Measurements from ENCODE around the gene SLAMF6.
"Not testable (repeated sequence)": the region's sequence is repeated elsewhere in the genome, so short reads cannot be mapped to it uniquely, and the experiment has no call there.

The SLAMF6 gene

GRCh38 chr1:160522622-160523345, at the start of gene SLAMF6:
Gene SLAMF6 (minus strand): TSS chr1:160523255. CDS start chr1:160523192, 63 bp downstream.
- DNase-seq = no peak

GRCh38 chr1:160570840-160571239, 47.8 kb upstream of the SLAMF6 start:
- DNase-seq = no peak

DNA sequence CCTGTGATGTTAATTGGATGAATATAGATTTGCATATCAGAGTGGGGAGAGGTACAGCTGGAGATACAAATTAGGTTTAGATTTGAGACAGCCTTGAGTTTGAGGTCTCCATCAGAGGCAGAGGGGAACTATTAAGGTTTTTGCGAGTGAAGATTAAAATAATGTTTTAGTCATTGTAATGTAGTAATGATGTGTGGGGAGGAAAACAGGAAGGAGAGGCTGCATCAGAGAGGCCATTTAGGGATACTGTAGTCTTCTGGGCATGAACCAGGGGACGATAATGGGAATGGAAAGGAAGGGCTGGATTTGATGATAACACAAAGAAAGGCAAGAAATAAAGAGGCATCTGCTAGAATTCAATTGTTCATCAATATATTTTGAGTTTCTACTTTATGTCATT, 46.8 kb upstream of the SLAMF6 start:
- DNase-seq = no peak

- DNase-seq = no peak
These were observed 45.0 kb upstream of the SLAMF6 start for GRCh38 chr1:160567858-160568682.

GRCh38 chr1:160567341-160567740, 44.3 kb upstream of the SLAMF6 start:
- no peak for DNase-seq

DNA sequence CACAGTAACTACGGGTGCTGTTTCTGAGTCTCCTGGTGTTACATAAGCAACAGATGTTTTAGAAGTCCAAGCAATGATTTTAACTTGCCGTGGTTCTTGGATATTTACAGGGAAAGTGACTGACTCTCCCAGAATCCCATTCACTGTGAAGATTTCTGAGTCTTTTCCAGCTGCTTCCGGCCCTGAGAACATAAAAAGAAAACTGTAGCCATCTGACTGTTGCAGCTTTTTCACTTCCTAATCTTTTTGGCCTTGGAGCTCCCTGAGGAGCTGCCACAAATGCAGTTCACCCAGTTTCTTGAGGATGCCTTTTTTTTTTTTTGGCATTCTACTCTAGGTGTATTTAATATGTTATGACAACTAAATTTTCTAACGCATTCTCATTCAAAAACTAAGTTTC, 42.5 kb upstream of the SLAMF6 start:
- no peak for DNase-seq

- DNase-seq = not testable (repeated sequence)
These were observed 40.2 kb upstream of the SLAMF6 start for GRCh38 chr1:160563230-160563629.

GRCh38 chr1:160562745-160563144, 39.7 kb upstream of the SLAMF6 start:
- not testable (repeated sequence) for DNase-seq

DNA sequence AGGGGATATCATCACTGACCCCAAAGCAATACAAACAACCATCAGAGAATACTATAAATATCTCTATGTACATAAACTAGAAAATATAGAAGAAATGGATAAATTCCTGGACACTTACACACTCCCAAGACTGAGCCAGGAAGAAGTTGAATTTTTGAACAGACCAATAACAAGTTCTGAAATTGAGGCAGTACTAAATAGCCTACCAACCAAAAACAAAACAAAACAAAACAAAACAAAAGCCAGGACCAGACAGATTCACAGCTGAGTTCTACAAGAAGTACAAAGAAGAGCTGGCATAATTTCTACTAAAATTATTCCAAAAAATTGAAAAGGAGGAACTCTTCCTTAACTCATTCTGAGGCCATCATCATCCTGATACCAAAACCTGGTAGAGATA, 37.8 kb upstream of the SLAMF6 start:
- DNase-seq = no peak

- DNase-seq = no peak
These were observed 37.1 kb upstream of the SLAMF6 start for GRCh38 chr1:160560045-160560705.

DNA sequence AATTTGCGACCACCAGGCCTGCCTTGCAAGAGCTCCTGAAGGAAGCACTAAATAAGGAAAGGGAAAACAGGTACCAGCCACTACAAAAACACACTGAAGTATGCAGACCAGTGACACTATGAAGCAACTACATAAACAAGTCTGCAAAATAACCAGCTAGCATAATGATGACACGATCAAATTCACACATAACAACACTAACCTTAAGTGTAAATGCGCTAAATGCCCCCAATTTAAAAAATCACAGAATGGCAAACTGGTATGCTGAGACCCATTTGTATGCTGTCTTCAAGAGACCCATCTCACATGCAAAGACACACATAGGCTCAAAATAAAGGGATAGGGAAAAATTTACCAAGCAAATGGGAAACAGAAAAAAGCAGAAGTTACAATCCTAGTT, 36.4 kb upstream of the SLAMF6 start:
- DNase-seq = not testable (repeated sequence)

DNA sequence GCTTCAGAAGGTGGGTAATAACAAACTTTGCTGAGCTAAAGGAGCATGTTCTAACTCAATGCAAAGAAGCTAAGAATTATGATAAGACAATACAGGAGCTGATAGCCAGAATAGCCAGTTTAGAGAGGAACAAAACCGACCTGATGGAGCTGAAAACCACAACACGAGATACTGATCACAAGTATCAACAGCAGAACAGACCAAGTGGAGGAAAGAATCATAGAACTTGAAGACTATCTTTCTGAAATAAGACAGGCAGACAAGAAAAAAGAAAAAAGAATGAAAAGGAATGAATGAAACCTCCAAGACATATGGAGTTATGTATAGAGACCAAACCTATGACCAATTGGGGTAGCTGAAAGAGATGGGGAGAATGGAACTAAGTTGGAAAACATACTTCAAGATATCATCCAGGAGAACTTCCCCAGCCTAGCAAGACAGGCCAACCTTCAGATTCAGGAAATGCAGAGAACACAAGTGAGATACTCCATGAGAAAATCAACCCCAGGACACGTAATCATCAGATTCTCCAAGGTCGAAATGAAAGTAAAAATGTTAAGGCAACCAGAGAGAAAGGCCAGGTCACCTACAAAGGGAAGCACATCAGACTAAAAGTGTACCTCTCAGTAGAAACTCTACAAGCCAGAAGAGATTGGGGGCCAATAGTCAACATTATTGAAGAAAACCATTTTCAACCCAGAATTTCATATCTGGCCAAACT, 35.8 kb upstream of the SLAMF6 start:
- DNase-seq = no peak

DNA sequence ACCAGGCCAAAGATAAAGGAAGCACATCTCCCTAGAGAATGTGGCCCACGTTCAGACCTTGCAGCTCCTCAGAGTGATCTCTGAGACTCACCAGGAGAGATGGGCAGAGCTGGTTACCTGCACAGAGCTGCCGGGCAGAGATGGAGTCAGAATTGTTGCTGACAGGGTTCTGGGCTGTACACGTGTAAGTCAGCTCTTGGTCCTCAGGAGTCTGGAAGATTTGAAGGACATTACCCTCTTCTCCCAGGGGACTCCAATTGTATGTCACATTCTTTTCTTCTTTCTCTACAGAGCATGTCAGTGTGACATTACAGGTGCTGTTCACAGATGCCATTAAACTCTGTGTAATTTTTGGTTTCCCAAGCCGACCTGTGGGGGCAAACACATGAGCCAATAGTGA, 30.7 kb upstream of the SLAMF6 start:
- no peak for DNase-seq

GRCh38 chr1:160552425-160552824, 29.4 kb upstream of the SLAMF6 start:
- no peak for DNase-seq

GRCh38 chr1:160550572-160551034, 27.5 kb upstream of the SLAMF6 start:
- DNase-seq = no peak

- no peak for DNase-seq
These were observed 26.6 kb upstream of the SLAMF6 start for GRCh38 chr1:160549665-160550006.

DNA sequence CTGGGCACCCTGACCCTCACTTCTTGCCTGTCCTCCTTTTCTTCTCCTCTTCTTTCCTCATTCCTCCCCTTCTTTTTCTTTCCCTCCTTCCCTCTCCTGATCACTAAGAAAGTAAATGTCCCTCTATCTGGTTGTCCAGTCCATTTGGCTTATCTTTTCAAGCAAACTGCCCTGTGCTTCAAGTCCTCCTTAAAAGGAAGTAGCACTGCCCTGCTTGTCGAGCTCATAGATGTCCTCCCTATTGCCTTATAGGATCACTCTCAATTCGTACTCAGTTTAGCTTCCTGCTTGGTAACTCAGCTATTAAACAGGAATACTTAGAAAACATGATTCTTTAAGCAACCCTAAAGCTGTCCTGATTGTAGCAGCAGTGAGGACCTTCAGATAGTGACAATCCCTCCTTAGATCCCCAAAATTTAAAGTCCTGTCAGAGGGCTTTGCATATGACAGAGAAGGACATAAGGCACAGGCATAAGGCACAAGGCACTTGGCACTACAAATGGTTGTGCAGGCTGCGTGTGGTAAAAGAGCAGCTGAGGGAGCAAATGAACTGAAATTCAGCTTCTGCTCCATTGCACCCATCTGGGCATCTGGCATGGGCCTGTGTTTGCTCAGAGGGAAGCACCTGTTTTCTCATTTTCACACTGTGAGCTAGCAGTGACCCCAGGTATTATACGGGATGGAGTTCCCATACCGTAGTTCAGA, 26.1 kb upstream of the SLAMF6 start:
- peak; percentile 42 for DNase-seq

- no peak for DNase-seq
These were observed 25.1 kb upstream of the SLAMF6 start for GRCh38 chr1:160548183-160548582.

GRCh38 chr1:160547422-160547821, 24.4 kb upstream of the SLAMF6 start:
- DNase-seq = no peak

DNA sequence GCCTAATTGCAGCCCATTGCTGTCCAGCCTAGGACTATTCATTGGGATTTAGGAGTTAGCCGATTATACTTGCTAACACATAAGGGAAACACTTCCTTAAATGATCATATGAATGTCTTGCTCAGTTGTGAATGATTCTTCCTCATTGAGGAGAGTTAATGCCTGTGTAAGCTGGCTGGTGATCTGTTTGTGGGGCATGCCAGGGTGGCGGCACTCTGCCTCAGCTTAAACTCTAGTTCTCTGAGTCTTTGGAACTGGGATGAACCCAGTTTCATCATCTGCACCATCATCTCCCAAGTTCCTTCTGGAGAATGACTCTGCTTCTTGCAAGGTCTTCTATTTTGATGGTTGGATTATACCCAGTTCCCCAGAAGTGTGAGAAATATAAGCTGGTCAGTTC, 23.9 kb upstream of the SLAMF6 start:
- no peak for DNase-seq

GRCh38 chr1:160544647-160545046, 21.6 kb upstream of the SLAMF6 start:
- no peak for DNase-seq

DNA sequence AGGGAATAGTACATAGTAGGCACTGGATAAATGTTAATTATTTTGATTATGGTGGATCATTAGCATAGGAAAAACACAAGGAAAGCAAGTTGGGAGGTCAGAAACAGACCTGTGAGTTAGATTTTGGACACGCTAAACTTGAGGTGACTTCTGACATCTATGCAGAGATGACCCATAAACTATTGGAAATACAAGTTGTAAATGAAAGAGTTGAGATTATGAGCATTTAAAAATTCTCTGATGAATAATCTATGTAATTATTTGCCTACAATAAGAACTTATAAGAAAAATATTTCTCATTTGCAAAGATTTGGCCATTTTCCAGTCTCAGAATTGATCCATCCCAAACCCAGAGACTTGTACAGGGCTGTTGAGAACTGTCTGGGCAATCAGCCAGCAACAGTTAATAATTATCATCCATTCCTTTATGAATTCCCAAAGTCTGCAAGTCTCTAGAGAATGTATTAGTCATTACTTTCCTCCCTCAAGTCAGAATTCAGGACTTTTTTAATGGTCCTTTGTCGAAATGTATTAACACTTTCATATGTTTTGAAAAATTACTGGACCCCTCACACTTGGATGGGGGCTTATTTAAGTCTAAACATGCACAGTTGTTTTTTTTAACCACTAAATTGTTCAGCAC, 19.4 kb upstream of the SLAMF6 start:
- DNase-seq = no peak

All from retina (tissue), 1 donor.